Breast epithelium (tissue), 3 donors: ENCODE data around the gene BAIAP2L2.

ENCODE experiments used
- POLR2A ChIP-seq: fragments of 450-650 bp; IDR thresholded peaks from one replicate; pipeline ENCODE4 v1.6.1; 2016; ENCODE audit warnings: antibody characterized with exemption, mild to moderate bottlenecking, moderate library complexity
- POLR2AphosphoS5 ChIP-seq, 3 donors: sonication (generic); formaldehyde crosslinking; IDR thresholded peaks; one replicate each; pipeline ENCODE4 v1.6.1; 2017; ENCODE audit warnings: antibody characterized with exemption in 3 of 3
- TF ChIP-seq, protein P1 (sequence below), 3 donors: fragments of 450-650 bp; IDR thresholded peaks; one replicate each; pipeline ENCODE4 v1.5.1; 2016 to 2017; ENCODE audit warnings: antibody characterized with exemption in 3 of 3, mild to moderate bottlenecking in 3 of 3, moderate library complexity in 3 of 3

- TF ChIP-seq, protein P1, sequence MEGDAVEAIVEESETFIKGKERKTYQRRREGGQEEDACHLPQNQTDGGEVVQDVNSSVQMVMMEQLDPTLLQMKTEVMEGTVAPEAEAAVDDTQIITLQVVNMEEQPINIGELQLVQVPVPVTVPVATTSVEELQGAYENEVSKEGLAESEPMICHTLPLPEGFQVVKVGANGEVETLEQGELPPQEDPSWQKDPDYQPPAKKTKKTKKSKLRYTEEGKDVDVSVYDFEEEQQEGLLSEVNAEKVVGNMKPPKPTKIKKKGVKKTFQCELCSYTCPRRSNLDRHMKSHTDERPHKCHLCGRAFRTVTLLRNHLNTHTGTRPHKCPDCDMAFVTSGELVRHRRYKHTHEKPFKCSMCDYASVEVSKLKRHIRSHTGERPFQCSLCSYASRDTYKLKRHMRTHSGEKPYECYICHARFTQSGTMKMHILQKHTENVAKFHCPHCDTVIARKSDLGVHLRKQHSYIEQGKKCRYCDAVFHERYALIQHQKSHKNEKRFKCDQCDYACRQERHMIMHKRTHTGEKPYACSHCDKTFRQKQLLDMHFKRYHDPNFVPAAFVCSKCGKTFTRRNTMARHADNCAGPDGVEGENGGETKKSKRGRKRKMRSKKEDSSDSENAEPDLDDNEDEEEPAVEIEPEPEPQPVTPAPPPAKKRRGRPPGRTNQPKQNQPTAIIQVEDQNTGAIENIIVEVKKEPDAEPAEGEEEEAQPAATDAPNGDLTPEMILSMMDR (IDR thresholded peaks at IDR 0.05), result no peak
- TF ChIP-seq POLR2AphosphoS5 (IDR thresholded peaks at IDR 0.05) (no peak), POLR2A (no peak)
Observed at GRCh38 chr22:38067761-38068360, 42.6 kb downstream of the BAIAP2L2 start.
